HK-2 (cell line): ENCODE data around the gene IBSP.

Experiments
- DNase-seq: peaks from one replicate; pipeline ENCODE4 v3.0.0-alpha.2; 2018; ENCODE audit not compliant: unreplicated experiment

Gene IBSP

DNA sequence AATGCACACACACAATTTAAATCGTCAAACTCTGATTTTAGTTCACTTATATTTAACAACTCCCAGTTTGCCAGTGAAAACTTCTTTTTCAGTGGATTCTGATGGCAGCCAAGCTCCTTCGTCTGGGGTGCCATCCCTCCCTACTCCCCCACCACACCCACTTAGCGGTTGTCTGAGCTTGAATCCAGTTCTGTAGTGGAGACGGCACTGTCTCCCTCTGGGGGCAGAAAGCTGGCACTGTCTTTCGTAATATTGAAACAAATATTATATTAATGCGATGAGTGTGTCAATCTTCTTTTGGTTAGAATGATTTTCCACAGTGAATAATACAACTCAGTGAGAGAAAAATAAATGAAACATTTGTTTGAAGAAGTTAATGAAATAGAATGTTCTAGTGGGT is 38.9 kb downstream of the IBSP start:
- no peak for DNase-seq

DNA sequence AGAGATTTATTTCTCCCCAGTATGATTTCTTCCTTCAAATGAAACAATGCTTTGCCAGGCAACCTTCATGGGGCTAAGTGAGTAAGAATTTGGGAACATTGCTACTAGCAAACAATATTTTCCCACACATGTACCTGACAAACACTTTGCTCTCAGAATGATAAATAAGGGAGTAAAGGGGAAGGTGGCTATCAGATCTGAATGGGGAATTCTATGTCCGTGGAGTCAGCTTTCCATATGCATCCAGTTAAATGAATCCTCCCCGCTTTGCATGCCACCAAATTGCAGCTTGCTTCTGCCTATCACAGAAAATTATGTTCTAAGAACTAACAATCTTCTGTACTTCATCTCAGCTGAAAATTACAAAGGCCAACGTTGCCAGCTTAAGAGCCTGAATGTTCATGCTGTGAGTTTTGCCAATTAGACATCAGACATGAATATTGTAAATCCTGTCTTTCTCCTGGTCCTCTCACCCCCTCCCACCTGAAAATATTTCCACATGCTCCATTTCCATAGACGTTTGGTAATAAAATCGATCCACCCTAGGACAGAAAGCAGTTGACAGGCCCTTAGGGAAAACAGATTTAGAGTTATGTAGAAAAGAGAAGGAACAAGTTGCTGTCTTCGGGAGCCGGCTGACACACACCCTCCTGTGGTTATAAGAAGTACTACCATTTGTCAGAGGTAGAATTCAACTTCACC is 39.7 kb downstream of the IBSP start:
- DNase-seq = no peak

DNA sequence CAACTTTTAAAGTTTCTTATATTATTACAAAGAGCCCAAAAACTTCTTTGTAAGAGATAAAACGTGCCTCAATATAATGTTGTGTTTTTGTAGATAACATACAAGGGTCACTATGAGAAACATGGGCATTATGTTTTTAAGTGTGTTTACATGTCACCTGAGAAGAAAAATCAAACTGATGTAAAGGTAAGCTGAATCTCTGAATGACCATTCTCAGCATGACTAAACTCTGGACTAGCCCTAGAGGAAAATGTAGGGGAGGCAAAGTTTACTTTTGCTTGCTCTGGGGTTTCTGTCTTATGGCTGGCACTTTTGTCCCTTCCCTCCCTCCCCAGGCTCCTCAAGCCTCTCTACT is 40.2 kb downstream of the IBSP start:
- no peak for DNase-seq

DNA sequence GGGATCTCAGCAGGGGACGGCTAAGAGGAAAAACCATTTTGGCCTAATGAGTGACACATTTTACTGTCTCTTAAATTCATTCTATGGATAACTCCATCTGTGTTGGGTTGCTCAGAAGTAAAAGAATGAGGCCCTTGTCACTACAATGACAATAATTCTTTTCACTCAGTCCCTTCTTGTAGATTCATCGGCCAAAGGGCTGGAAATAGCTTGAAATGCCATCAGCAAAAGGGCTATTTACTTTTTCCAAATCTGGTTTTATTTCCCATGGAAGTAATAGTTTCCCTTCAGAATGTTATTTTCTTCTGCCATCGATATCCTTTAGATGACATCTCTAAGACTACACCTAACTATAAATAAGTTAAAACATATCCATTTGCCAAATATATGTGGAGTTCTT is 40.8 kb downstream of the IBSP start:
- DNase-seq = no peak

DNA sequence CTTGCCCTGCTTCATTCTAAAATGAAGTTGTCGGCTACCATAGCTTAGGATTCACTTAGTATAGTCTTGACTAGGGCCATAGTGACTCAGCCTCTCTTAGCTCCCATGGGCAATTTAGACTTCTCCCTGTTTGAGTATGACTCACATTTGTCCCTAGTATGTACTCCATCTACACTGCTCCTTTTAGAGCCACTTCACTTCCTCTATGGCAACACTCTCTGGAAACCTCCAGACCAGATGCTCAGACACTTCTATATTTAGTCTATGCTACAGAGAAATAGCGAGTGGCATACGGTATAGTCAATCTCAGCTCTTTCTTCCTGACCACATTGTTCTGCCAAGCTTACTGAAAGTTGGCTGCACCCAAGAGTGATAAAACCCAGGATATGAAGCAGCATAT is 44.6 kb downstream of the IBSP start:
- DNase-seq = no peak

DNA sequence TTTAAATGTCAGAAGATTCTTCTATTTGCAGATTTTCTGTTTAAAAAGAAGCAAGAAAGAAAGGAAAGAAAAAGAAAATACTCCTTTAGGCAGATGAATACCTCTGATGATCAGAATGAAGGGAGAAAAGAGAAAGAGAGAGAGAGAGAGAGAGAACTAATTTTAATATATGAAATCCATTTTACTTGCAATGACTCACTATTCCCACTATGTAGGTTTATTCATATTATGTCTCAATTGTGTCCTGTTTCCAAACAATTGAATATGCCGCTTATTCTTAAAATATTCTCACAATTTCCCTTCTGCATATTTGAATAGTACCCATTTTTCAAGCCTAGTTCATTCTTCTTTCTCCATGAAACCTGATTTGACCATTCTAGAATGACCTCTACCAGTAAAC is 45.1 kb downstream of the IBSP start:
- DNase-seq = no peak

DNA sequence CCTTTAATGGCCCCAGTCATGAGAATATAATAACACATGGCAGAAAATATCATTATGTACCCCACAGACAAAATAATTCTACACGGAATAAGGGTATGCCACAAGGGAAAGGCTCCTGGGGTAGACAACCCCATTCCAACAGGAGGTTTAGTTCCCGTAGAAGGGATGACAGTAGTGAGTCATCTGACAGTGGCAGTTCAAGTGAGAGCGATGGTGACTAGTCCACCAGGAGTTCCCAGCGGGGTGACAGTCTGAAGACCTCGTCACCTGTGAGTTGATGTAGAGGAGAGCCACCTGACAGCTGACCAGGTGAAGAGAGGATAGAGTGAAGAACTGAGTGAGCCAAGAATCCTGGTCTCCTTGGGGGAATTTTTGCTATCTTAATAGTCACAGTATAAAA is 46.9 kb downstream of the IBSP start:
- DNase-seq = no peak

DNA sequence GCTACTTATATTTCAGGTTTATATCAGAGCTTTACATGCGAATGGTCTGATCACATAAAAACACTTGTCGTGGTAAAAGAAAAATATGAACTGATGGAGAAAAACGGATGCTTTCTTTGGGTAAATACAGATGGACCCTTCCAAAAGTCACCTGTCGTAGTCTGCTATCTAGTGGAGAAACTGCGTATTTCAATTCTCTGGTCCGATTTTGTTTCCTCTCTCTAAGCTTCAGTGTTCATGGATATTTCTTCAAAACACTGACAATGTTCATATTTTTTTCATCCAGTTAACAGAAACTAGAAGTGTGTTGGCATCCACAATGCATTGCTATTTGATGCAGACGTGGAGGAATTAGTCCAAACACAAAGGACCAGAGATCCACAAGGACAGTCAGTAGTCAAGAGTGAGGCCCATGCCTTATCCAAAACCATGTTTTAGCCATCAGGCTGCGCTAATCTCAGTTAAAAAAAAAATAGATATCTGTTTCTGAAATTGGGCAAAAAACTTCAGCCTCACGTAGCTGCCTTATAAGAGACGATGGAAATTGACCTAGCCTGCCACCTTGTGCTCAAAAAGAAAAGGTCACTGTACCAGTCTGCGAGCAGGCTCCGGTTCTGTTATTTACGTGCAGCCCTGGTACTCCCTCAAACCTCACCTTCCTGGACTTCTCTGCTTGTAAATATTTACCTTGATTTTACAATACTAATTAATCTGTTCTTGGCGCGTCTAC is 49.4 kb downstream of the IBSP start:
- DNase-seq = peak; percentile 37

DNA sequence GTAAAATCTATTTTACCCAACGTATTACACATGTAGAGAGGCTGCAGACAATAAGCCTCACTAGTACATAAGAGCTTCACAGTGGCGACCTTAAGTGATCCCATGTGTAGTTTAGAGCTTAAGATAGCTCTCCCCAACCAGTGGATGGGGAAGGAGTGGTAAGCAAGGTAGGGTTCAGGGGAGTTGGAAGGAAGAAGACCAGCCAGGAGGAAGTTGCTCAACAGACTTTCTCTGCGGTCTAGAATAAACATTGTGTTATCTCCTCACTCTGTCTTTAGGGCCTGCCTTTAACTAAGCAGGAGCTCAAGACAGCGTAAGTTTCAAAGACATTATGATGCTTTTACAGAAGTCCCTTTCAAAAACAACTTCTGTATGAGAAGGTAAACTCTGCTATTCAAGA is 50.3 kb downstream of the IBSP start:
- DNase-seq = no peak

DNA sequence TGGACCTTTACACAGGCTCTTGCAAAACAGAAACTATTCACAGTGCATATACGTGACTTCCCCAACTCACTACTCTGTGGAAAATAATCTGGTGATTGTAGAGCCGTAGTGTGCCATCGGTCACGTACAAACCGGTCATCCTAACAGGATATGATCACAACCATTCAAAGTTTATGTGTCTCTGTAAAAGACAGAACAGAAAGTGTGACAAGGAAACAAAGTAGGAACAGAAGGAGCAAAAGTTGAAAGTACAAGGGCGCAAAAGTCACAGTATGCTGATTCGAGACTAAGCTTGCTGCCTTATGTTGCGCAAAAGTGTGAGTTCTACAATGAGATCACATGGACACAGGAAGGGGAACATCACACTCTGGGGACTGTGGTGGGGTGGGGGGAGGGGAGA is 52.0 kb downstream of the IBSP start:
- DNase-seq = no peak

DNA sequence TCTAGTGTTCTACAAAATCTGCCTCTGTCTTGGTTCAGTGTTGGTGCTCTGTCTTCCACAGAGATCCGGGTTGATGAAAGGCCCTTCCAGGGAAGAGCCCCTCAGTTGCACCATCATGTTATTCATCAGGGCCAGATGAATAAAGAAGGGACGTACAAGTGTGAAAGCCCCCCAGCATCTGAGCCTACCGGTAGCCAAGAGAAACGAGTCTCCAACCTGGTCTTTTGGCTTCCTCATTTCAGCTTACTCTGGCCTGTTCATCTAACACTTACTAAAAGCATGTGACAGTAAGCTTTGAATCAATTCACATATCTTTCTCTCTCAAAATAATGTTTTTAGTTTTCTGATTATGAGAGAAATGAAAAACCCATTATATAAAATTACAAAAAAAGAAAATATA is 52.6 kb downstream of the IBSP start:
- DNase-seq = no peak

DNA sequence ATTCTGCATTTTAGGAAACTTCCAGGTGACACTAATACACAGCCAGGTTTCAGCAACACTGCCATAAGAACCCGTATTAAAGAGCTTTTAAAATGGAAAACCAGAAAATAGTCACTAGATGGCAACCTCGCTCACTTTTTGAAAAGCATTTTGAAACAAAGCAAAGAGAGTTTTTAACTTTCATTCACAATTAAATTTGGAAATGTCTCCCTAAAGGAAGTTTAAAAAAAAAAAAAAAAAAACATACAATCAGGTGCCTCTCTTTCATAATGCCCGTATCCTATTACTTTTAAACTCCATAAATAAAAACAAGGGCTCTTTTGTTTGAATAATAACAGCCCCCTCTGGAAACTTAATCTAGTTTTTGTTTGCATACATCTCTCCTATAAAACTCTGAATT is 53.8 kb downstream of the IBSP start:
- DNase-seq = no peak

DNA sequence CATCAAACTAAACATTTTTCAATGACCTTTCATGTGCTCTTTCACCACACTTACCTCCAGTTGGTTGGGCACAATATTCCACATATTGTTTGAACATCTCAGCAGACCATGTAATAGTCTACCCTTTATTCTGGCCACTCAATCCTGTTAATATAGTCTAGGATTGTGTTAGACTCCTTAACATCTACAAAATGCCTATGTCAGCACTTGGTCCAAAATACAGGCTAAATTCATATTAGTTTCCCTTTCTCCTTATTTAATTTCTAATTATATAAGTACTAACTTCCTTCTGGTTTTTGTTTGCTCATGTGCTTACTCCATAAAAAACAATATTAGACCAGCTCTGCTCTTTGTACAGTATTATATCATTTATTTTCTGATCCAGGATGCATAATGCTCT is 54.5 kb downstream of the IBSP start:
- no peak for DNase-seq

DNA sequence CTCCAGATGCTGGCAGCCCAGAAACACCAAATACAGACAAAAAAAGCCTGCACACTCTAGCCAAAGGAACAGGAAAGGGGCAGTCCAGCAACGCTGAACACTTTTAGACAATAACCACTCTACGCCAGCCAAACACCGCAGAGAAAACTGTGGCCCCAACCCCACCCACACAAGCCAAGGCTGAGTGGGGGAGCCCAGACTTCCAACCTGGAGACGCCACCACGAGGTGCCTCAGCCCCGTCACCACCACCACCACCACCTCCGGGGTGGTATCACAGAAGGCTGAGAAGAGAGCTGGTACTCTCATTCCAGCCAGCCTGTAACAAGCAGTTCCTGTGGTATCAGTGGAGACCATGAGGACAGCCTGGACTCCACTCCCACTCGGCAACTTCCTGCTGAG is 56.2 kb downstream of the IBSP start:
- DNase-seq = no peak

DNA sequence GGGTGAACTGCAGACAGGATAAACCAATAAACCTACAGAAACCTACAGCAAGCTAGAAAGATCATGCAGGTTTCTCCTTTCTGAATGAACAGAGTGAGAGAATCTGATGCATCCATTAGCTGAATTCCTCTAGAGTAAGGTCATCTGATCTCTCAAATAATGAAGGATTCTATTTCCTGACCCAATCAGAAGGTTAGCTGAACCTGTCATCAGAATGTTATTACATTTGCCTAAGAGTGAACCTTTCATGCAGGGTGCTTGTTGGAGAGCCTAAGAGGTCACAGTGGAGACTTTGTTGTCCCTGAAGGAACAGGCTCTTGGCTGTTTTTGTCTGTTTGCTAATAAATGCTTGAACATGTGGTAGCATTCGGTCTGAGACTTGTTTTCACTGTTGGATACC is 57.5 kb downstream of the IBSP start:
- DNase-seq = no peak

DNA sequence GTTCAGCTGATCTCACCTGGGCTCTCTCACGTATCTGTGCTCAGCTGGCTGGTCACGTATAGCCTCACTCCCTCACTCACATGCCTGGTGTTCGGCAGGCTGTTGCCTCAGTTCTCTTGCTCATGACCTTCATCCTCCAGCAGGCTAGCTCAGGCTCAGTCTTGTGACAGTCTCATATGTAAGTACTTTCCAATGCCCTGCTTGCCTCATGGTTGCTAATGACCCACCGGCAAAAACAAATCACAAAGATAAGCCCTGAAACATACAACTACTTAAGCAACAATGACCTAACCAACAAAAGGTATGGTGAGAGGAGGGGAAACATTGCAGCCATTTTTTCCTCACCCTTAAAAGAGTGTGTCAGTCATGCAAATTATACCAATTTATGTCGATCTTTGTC is 58.4 kb downstream of the IBSP start:
- no peak for DNase-seq
